MM.1S (cell line): ENCODE measurements around the gene SFSWAP.

Experiments used
- DNase-seq: peaks from one replicate; pipeline ENCODE4 v3.0.0-alpha.2; 2015
- H2AFZ ChIP-seq: fragments of 300-600 bp; sonication (generic); 2 replicates; pipeline ENCODE4 v1.6.0; 2016; ENCODE audit warnings: antibody characterized with exemption, low read length
- H3F3A ChIP-seq: fragments of 300-600 bp; sonication (generic); 2 replicates; pipeline ENCODE4 v1.6.1; 2016; ENCODE audit warnings: mild to moderate bottlenecking, antibody characterized with exemption, low read length, moderate library complexity, mixed read lengths; ENCODE audit not compliant: insufficient read depth
- H3K27ac ChIP-seq: fragments of 300-600 bp; sonication (generic); 2 replicates; pipeline ENCODE4 v1.5.1; 2016; ENCODE audit warnings: mild to moderate bottlenecking, low read length
- H3K27me3 ChIP-seq: fragments of 300-600 bp; sonication (generic); replicated peaks from 2 replicates; pipeline ENCODE4 v1.6.0; 2016; ENCODE audit warnings: low read length; ENCODE audit not compliant: insufficient read depth
- H3K36me3 ChIP-seq: fragments of 300-600 bp; sonication (generic); replicated peaks from 2 replicates; pipeline ENCODE4 v1.6.1; 2016; ENCODE audit warnings: mild to moderate bottlenecking, low read length, mixed read lengths; ENCODE audit not compliant: insufficient read depth
- H3K4me1 ChIP-seq: fragments of 300-600 bp; sonication (generic); 2 replicates; pipeline ENCODE4 v1.6.1; 2016; ENCODE audit warnings: low read length, mixed read lengths
- H3K4me2 ChIP-seq: fragments of 300-600 bp; sonication (generic); 2 replicates; pipeline ENCODE4 v1.6.0; 2016; ENCODE audit warnings: low read depth, low read length
- H3K4me3 ChIP-seq: fragments of 300-600 bp; sonication (generic); 2 replicates; pipeline ENCODE4 v1.5.1; 2016; ENCODE audit warnings: low read length, mixed read lengths
- H3K79me2 ChIP-seq: fragments of 300-600 bp; sonication (generic); 2 replicates; pipeline ENCODE4 v1.6.1; 2016; ENCODE audit warnings: mixed run types, low read length, mixed read lengths
- H3K9ac ChIP-seq: fragments of 300-600 bp; sonication (generic); 2 replicates; pipeline ENCODE4 v1.6.1; 2016; ENCODE audit warnings: low read length, mixed read lengths
- H3K9me2 ChIP-seq: fragments of 300-600 bp; sonication (generic); replicated peaks from 2 replicates; pipeline ENCODE4 v1.6.1; 2016; ENCODE audit warnings: mild to moderate bottlenecking, low read length, mixed read lengths; ENCODE audit not compliant: insufficient read depth
- H3K9me3 ChIP-seq: fragments of 300-600 bp; sonication (generic); replicated peaks from 2 replicates; pipeline ENCODE4 v1.6.1; 2016; ENCODE audit warnings: mild to moderate bottlenecking, low read length, mixed read lengths; ENCODE audit not compliant: insufficient read depth
- H4K20me1 ChIP-seq: fragments of 300-600 bp; sonication (generic); 2 replicates; pipeline ENCODE4 v1.6.1; 2016; ENCODE audit warnings: mild to moderate bottlenecking, low read length, moderate library complexity, mixed read lengths; ENCODE audit not compliant: insufficient read depth
- EZH2 ChIP-seq: fragments of 300-600 bp; sonication (generic); optimal IDR thresholded peaks from 2 replicates; pipeline ENCODE3; 2017; ENCODE audit warnings: low read depth, mild to moderate bottlenecking, antibody characterized with exemption, low read length, mixed read lengths
- EZH2phosphoT487 ChIP-seq: fragments of 300-600 bp; sonication (generic); IDR thresholded peaks from 2 replicates; pipeline ENCODE4 v1.6.1; 2018; ENCODE audit warnings: antibody characterized with exemption, low read length
- TF ChIP-seq, protein P1 (sequence below): fragments of 300-600 bp; sonication (generic); IDR thresholded peaks from 2 replicates; pipeline ENCODE4 v1.5.1; 2016; ENCODE audit warnings: antibody characterized with exemption, low read length, mixed read lengths

SFSWAP gene

GRCh38 chr12:131831635-131832041, 120.7 kb downstream of the SFSWAP start:
- no peaks in the 10 kb centered on the region for H3F3A ChIP-seq
- no peaks in the 10 kb centered on the region for H3K9me2 ChIP-seq
- H3K9ac ChIP-seq = no peak overlapping the region
- no peaks in the 10 kb centered on the region for H3K36me3 ChIP-seq
- DNase-seq = no peak
- H3K27ac ChIP-seq = no peak overlapping the region
- no peaks in the 10 kb centered on the region for H4K20me1 ChIP-seq
- H3K9me3 ChIP-seq = no peaks in the 10 kb centered on the region
- no peak overlapping the region for H2AFZ ChIP-seq
- peaks cover 25% of the 10 kb centered on the region for H3K27me3 ChIP-seq
- TF ChIP-seq EZH2 (no peak), EZH2phosphoT487 (no peak)
- TF ChIP-seq, protein P1, sequence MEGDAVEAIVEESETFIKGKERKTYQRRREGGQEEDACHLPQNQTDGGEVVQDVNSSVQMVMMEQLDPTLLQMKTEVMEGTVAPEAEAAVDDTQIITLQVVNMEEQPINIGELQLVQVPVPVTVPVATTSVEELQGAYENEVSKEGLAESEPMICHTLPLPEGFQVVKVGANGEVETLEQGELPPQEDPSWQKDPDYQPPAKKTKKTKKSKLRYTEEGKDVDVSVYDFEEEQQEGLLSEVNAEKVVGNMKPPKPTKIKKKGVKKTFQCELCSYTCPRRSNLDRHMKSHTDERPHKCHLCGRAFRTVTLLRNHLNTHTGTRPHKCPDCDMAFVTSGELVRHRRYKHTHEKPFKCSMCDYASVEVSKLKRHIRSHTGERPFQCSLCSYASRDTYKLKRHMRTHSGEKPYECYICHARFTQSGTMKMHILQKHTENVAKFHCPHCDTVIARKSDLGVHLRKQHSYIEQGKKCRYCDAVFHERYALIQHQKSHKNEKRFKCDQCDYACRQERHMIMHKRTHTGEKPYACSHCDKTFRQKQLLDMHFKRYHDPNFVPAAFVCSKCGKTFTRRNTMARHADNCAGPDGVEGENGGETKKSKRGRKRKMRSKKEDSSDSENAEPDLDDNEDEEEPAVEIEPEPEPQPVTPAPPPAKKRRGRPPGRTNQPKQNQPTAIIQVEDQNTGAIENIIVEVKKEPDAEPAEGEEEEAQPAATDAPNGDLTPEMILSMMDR = no peak
- H3K4me3 ChIP-seq = no peak overlapping the region
- H3K79me2 ChIP-seq = no peaks in the 10 kb centered on the region
- H3K4me2 ChIP-seq = no peak overlapping the region
- H3K4me1 ChIP-seq = no peaks in the 10 kb centered on the region

- H3K9ac ChIP-seq = no peak overlapping the region
- no peaks in the 10 kb centered on the region for H4K20me1 ChIP-seq
- no peaks in the 10 kb centered on the region for H3F3A ChIP-seq
- H3K4me3 ChIP-seq = no peak overlapping the region
- H3K79me2 ChIP-seq = no peaks in the 10 kb centered on the region
- H3K4me2 ChIP-seq = no peak overlapping the region
- no peaks in the 10 kb centered on the region for H3K4me1 ChIP-seq
- H3K9me3 ChIP-seq = no peaks in the 10 kb centered on the region
- H3K27me3 ChIP-seq = peaks cover 25% of the 10 kb centered on the region
- TF ChIP-seq EZH2phosphoT487 (no peak), EZH2 (no peak)
- TF ChIP-seq, protein P1 = no peak
- H3K36me3 ChIP-seq = no peaks in the 10 kb centered on the region
- H3K27ac ChIP-seq = no peak overlapping the region
- no peak overlapping the region for H2AFZ ChIP-seq
- no peaks in the 10 kb centered on the region for H3K9me2 ChIP-seq
- DNase-seq = no peak
These were observed 121.7 kb downstream of the SFSWAP start for GRCh38 chr12:131832321-131833231.

GRCh38 chr12:131833288-131833895, 122.5 kb downstream of the SFSWAP start:
- H3K4me2 ChIP-seq = no peak overlapping the region
- no peak overlapping the region for H3K27ac ChIP-seq
- H3K79me2 ChIP-seq = no peaks in the 10 kb centered on the region
- no peak overlapping the region for H2AFZ ChIP-seq
- H3K9me3 ChIP-seq = no peaks in the 10 kb centered on the region
- no peaks in the 10 kb centered on the region for H4K20me1 ChIP-seq
- H3K4me3 ChIP-seq = no peak overlapping the region
- H3F3A ChIP-seq = no peaks in the 10 kb centered on the region
- no peak for DNase-seq
- TF ChIP-seq EZH2phosphoT487 (no peak), EZH2 (no peak)
- TF ChIP-seq, protein P1 = no peak
- no peaks in the 10 kb centered on the region for H3K36me3 ChIP-seq
- no peaks in the 10 kb centered on the region for H3K9me2 ChIP-seq
- no peak overlapping the region for H3K9ac ChIP-seq
- H3K27me3 ChIP-seq = peaks cover 25% of the 10 kb centered on the region
- H3K4me1 ChIP-seq = no peaks in the 10 kb centered on the region
